ENCODE data around the gene TJP2.
A peak's percentile ranks its signal among the peaks of the same experiment; 100 is the strongest.

The TJP2 gene

DNA sequence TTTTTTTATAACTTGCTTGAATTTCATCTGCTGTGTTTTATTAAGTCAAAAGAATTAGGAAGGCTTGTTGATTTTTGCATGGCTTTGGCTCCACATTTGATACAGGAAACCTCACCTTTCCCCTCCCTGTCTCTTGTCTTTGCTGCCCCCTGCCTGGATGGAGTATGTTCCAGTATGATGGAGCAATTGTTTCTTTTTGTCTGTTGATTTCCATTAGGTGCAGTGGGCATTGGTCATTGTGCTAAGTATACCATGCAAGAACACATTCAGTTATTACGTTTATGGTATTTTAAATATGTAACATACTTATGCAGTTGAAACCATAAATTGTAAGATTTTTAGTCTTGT lies 19.6 kb downstream of the TJP2 start:
- DNase-seq: no peak

DNA sequence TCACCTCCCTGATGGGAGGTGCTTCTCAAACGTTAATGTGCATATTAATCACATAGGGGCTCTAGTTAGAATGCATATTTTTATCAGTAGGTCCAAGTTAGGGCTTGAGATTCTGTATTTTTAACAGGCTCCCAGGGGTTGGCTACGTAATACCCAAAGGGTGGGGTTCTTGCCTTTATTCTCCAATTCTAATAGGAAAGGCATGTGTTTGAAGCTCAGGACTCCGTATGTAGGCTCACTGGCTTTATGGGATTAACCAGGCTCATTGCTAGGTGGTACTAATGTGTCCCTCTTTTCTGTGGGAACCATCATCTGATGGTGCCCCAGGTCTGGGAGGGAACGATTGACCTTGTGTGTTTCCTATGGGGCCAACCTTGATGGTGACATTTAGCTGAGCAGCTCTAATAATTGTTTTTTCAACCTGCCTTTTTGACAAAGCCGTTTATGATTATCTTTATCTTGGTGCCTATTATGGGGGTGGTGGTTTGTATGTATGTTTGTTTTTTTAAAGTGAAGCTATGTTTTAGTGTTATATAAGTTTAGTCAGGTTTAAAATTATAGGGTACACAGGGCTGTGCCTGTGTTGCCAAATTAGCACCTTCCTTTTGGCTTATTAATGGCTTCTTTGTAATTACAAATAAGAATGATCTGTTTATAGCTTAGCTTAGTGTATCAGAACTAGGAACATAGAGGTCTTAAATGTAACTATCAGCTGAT lies 20.8 kb downstream of the TJP2 start:
- DNase-seq: no peak

DNA sequence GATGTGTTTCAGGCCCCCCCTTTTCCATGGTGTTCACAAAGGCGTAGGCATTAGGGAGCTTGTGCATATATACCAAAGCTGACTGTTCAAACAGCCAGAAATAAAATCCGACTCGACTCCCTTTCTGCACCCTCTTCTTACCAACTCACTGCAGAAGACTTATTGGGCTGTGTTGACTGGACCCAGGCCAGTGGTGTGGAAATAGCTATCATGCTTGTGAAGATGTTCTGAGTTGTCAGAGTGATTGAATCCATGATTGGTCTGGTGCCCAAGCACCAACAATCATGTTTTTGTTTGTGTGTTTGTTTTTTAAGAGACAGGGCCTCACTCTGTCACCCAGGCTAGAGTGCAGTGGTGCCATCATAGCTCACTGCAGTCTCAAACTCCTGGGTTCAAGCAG lies 21.6 kb downstream of the TJP2 start:
- DNase-seq: no peak

DNA sequence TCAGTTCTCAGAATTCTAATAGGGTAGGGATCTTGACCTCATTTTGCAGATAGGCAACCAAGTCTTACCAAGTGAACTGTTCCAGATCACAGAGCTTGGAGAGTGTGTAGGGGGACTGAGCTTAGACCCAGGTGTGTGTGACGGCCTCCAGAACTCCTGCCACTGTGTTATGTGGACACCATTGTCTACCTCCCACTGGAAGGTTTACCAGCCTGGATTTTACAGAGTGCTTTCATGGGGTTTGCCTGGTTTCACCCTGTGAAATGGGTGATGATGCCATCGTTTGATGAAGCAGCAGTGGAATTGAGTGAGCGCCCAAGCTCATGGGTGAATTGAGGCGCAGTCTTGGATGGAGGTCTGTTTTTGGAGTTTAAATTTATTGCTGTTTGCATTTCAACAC lies 23.6 kb downstream of the TJP2 start:
- no peak for DNase-seq

DNA sequence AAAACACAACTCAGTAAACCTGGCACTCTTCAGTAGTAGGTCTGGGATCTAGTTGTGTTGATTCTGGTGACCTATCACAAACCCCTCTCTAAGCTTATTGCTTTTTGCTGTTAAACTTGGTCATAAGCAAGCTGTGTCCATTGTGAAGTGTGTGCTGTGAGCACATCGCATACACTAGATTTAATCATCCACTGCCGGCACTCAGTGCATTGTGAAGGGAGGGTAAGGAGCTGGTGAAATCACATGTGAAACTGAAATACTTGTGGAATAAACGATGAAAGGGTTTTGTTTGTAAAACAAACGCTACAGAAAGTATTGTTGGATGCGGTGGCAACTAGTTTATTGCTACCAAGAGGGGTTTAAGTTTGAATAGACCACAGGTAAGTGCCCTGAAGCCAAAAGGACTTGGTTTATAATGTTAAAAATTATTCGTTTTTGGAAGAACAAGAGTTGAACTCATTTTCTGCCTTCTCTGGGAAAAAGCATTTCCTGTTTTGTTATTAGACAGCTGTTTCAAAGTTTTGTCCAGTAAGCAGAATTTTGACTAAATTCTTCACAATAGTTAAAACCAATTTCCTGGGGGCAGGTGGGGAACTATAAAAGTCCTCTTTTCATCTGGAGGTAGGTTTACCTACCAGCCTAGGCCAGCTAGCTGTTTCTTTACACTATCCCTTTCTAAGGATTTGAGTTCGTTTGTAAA lies 24.6 kb downstream of the TJP2 start:
- DNase-seq: no peak

DNA sequence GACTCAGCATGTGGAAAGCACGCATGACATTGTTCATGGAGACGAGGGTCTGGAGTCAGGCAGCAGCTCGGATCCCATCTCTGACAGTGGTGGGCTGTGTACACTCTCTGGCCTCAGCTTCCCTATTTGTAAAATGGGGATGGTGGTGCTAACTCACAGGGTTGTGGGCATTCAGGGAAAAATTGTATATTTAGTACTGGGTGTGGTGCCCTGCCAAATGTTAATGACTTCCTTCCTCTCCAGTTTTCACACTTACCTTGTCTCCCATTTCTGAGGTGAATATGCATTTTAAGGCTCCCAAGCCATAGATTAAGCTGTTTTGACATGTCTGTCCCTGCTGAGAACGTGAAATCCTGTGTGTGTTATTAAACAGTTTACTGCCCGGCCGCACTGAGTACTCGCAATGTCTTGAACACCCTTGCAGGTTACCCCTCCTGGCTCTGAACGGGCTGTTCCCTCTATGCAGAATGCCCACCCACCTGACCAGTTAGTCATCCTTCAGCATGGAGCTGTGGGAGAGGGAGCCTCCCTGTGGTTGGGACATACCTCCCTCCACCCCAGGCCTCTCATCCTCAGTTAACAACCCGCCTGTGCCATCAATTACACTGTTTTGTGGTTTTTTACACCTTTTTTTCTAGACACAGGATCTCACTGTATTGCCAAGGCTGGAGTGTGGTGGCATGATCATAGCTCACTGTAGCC lies 25.8 kb downstream of the TJP2 start:
- DNase-seq: peak; percentile 35

DNA sequence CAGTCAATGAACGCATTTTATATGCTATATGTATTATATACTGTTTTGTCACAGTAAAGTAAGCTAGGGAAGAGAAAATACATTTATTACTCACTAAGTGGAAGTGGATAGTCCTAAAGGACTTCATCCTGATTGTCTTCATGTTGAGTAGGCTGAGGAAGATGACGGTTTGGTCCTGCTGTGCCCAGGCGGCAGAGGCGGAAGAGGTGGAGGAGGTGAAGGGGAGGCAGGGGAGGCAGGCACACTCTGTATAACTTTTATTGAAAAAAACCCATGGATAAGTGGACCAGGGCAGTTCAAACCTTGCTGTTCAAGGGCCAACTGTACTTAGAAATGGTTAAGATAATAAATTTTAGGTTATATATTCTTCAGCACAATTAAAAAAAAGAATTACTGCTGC lies 28.5 kb downstream of the TJP2 start:
- DNase-seq: no peak

DNA sequence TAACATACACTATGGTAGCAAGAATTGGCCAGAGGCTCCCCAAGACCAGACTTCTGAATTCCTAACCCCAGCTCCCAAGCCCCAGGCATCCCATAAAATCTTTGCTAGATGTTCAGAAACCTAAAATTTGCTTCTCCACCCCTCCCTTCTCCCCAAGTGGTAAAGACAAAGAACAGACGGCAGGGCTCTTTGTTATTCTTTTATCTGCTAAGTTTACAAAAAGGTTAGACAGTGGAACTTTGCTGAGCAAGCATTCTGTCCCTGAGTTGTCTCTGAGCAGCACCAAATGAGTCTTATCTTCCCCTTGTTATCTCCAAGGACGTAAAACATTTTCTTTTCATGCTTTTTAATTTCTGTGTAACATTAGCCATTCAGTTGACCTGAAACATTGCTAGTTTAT lies 30.2 kb downstream of the TJP2 start:
- DNase-seq: no peak

DNA sequence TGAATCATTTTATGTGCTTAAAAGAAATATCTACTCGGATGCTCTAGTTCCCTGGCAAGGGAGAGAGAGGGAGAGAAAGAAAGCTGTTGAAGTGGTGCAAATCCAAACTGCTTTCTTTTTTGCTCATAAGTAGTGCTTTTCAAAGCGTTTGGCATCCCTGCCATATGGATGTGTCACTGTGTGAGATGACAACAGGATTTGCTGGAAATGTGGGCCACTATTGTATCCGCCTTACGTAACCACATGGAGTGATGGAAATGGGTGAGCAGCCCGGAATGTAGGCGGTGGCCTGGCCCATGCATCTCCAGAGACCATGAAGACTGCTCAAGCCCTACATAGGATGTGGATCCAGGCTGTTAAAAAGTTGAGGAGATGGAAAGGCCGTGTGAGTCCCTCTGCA lies 30.8 kb downstream of the TJP2 start:
- DNase-seq: no peak

DNA sequence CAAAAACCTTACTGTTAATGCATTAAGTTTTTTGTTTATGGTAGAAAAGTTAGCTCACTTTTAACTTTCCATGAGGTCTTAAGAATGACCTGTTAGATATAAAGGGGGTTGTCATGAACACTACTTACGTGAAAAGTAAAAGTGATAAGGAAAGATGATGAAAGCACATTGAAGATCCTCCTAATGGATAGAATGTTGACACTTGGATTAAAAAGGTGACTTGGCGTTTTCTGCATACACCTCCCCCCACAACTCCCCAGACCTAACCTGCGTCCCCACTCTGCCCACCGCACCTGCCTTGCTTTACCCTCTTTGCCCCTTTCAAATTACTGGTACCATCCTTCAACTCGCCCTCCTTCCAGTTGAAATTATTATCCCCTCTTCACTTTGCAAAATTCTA lies 32.0 kb downstream of the TJP2 start:
- no peak for DNase-seq

DNA sequence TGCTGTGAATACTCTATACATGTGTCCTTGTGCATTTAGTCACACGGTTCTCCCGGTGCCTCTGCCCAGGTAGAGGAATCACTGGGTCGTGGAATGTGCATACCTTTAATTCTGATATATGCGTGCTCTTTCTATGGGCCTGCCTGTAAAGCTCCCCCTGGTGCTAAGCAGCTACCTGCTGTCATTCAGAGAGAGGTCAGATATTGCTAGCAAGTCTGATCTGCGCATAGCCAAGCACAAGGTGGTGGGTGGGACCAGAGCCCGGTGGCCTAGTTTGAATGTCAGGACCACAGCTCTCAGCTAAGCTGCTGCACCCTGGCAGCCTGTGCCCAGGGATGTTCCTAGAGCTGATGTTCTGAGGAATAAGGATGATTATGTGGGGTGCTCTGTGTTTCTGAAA lies 33.4 kb downstream of the TJP2 start:
- DNase-seq: no peak

DNA sequence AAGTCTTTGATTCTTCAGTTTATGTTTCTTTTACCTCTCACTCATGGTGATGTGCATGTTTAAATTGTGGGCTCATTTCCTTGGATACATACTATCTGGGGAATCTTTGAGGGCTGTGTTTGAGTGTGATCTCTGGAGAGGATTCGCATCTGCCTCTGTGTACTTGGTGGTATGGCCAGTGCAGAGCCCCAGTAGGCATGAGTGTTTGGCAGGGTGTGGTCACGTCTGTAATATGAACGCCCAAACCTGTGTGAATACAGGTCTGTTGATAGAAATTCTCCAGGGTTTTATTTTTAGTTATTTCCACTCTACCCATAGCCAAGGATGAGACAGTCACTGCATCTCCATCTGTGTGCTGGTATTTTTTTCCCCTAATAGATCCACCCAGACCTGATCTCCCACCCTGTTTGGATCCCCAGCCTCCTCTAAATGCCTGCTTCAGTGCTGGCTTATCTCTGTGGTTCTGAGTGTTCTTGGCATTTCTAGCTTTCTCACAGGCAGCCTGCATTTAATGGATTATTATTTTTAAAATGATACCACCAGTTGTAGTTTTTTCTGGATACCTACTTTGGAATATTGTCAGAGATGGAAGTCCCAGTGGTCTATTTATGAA lies 37.5 kb downstream of the TJP2 start:
- DNase-seq: peak; percentile 45

DNA sequence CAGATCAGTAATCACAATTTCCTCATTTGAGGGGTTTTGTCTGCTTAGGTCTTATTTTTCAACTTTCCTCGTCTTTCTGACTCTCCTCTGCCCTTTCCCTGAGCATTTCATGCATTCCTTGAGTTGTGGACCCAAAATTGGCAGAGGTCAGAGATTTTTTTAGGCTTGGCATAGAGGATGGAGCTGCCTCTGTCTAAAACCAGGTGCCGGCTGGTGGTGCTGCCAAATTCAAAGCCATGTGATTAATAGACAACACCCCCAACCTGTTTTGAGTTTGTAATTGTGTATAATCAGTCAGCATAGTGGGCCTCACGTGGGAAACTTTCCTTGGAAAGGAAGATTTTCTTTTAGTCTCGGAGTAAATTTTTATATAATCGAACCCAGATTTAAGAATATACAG lies 39.6 kb downstream of the TJP2 start:
- no peak for DNase-seq

DNA sequence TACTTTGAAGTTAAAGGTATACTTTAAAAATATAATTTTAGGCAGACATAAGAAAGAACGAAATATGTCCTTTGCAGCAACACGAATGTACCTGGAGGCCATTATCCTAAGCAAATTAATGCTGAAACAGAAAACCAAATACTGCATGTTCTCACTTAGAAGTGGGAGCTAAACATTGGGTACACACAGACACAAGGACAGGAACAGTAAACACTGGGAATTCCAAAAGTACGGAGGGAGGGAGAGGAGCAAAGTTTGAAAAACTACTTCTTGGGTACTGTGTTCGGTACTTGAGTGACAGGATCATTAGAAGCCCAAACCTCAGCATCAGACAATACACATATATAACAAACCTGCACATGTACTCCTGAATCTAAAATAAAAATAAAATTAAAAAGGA lies 40.9 kb downstream of the TJP2 start:
- no peak for DNase-seq

DNA sequence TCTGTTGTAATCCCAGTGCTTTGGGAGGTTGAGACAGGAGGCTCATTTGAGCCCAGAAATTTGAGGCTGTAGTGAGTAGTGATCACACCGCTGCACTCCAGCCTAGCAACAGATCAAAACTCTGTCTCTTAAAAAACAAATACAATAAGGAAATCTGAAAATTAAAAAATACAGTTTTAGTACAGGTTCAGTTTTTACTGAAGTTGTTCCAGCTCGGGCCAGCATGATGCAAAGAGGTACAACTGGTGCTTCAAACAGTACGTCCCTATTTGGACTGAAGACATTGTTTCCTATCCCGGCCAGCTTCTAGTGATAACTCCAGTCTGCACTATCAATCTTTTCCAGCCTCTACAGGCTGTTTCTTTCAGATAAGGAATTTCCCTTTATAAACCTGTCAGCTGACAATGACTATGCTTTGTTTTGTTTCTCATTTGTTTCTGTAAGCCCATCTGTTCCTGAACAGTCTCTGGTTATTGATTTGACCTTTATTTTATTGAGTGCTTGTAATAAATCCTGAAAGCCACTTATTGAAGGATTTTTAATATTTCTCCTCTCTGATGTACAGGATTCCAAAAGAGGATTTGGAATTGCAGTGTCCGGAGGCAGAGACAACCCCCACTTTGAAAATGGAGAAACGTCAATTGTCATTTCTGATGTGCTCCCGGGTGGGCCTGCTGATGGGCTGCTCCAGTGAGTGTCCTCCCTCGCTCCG lies 41.9 kb downstream of the TJP2 start:
- DNase-seq: peak; percentile 96

DNA sequence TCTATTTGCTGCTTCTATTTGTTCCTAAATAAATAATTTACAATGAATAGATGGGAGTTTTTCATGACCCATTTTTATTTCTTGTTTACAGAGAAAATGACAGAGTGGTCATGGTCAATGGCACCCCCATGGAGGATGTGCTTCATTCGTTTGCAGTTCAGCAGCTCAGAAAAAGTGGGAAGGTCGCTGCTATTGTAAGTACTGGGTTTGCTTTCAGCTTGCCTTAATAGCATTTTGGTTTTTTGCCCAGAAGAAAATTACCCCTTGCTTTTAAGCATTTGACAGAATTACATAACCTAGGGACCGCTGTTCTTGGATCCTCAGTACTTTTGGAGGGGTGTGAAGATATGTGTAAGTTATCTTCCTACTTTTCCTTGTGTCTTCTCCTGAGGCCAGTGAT lies 44.1 kb downstream of the TJP2 start:
- DNase-seq: no peak

DNA sequence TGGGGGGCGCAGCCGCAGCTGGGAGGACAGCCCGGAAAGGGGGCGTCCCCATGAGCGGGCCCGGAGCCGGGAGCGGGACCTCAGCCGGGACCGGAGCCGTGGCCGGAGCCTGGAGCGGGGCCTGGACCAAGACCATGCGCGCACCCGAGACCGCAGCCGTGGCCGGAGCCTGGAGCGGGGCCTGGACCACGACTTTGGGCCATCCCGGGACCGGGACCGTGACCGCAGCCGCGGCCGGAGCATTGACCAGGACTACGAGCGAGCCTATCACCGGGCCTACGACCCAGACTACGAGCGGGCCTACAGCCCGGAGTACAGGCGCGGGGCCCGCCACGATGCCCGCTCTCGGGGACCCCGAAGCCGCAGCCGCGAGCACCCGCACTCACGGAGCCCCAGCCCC lies 47.0 kb downstream of the TJP2 start:
- no peak for DNase-seq

DNA sequence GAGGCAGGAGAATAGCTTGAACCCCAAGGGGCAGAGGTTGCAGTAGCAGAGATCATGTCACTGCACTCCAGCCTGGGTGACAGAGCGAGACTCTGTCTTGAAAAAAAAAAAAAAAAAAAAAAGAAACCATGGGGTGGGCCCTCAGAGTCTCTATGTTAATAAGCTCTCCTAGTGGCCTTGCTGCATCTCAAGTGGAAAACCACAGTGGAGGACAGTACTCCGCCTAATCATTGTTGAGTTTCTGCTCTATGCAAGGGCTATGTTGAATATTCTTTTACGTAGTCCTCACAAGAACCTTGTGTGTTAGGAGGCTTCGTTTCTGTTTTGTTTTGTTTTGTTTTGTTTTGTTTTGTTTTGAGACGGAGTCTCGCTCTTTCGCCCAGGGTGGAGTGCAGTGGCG lies 48.9 kb downstream of the TJP2 start:
- DNase-seq: no peak

DNA sequence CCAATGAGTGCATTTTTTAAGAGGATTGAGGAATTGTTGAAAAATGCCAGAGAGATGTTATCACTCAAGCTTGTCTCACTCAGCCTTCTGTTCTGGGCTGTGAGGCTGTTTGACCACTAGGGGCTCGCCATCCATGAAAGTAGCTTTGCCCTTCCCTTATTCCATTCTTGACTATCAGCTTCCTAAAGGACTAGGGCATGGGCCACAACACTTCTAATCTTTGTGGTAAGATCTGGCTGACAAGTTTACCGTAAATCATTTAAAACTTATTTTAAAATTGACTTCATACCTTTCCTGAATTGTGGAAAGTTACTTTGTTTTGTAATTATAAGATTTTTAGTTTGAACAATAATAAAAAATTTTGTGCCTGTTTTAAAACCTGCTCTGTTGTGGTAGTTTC lies 49.5 kb downstream of the TJP2 start:
- DNase-seq: peak; percentile 64

DNA sequence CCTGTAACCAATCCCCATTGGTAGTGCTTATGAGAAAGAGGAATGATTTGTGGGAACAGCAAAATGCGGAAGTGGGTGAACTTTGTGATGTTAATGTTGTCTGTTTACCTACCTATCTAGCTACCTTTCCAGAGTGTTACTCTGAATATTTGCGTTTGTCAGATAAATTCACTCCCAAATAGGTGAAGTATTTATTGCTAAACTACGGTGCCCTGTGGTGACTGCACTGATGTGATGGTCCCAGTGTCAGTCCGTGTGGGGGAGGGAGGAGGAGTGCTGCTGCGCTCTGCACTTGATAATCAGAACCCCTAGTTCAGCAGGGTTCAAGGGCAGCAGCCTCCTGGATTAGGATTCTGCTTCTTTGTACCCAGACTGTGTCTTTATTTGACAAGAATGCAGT lies 55.3 kb downstream of the TJP2 start:
- DNase-seq: no peak

DNA sequence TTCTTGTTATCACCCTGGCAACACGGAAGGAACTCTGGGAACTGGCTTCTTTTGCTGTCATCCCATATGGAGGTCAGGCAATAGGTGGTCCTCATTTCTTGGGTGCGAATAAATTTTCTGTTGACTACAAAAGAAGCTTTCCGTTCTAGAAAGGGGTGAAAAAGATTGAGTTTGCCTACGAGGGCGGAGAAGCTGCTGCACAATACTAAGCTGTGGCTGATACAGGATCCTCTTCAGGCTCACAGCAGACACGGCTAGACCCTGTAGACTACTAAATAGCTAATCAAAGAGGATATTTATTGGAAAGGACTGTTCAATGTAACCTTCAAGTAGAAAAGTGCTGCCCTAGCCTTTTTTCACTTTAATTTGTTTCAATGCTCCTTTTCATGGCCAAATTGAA lies 58.1 kb downstream of the TJP2 start:
- DNase-seq: no peak

DNA sequence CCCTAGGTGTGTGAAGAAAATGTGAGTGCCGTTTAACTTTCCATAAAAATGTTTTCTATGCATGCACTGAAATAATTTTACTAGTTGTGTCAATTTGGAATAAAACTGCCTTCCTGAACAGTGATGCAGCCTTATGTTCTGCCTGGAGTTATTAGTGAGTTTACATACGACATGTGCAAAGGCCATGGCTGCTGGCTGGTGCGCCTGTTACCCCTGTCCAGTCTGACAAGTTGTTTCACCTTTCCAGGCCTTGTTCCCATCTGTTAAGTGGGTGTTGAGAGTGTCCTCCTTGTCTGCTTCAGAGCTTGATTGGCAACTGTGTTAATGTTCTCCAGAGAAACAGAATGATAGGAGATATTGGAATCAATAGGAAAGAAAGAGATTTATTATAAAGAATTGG lies 60.6 kb downstream of the TJP2 start:
- no peak for DNase-seq

DNA sequence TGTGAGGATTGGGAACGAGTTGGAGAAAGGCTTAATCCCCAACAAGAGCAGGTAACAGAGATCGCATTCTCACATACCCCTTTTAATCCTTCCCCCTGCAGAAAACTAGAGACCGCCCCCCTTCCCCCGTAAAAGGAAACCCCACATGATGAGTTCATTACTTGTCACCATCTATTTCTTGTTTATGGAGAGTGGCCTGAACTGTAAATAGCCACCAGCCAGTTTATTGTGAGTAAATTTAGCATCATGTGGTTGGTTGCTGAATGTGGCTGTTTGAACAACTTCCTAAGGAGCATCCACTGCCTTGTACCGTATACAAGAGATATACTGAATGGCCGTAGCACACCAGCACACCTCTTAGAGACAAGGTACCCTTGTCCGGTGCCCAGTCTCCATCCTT lies 62.1 kb downstream of the TJP2 start:
- no peak for DNase-seq
